NCI-H82 treated with DMSO at 0.1 percent for 48 hours (cell line): Measurements from ENCODE around the gene MSX1.

Experiments
- DNase-seq: peaks from one replicate; lab custom pipeline; 2025; ENCODE audit not compliant: unreplicated experiment; lab: John Stamatoyannopoulos, UW

Gene MSX1

DNA sequence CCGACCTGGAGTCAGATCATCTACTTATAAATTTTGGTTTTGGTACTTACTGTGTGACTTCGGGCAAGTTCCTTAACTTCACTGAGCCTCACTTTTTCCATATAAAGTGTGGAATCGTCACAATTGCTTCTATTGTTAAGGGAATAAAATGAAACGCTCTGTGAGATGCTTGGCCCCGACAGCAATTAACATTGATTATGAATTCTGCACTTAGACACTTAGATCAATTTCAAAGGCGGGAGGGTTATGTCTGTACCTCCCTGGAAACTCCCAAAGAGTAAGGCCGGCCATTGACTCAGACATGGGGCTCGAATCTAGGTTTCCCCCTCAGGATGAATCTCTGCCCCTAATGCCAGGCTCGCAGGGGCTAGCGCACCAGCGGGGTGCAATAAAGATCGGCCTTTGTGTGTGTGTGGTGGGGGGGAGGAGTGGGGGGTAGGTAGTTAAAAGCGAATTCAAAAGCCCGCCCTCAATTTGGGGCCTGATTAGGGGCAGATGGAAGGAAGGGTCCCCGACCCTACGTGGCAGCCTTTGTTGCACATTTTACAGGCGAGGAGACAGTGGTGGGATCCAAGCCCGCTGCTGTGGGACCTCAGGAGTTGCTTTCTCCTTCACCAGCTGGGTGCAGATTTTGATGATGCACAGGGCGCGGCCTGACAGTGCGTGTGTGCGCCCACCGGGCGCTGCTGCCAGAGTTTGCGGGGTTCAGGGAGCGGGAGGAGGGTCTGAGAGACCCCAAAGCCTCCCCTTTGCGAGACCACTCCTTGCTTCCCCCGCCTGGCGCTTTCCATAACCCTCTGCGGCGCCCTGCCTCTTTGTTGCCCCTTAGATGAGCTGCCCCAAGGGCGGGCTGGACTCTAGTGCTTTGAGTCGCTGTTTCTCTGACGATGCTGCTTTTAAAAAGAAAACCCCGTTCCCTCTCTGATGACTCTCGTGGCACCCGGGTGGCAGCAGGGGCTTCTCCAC is 9.6 kb downstream of the MSX1 start:
- DNase-seq: no peak

DNA sequence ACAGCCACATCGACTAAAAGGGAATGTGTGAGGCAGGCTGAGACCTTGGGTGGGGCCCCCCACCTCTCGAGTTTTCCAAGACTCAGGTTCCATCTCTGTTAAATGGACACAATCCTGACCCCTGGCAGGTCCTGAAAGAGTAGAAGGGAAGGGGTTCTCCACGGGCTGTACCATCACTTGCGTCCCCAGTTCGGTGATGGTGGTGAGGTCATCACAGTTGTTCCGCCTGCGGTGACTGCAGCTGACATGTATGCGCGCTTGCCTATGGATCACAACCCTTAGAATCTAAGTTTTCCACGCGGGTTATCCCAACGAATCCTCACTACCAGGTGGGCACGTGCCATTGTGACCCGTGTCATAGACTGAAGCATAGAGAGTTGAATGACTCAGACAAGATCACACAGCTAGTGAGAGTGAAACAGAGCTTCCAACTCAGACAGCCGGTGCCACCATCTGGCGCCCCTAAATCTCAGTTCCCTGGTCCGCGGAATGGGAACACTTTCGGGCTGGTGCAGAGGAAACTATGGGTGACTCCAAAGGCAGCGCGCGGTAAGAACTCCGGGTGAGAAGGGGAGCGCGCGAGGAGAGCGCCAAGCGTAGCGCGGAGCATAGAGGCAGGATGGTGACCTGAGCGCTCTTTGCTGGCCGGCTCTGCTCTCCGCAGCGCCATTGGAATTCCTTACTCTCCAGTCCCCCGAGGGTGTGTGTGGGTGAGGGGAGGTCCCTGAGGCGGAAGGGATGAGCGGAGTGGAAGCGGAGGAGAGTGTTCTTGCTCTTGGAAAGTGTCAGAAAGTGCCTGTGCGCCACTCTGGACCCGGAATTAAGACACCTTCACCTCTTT is 10.5 kb downstream of the MSX1 start:
- DNase-seq: no peak

DNA sequence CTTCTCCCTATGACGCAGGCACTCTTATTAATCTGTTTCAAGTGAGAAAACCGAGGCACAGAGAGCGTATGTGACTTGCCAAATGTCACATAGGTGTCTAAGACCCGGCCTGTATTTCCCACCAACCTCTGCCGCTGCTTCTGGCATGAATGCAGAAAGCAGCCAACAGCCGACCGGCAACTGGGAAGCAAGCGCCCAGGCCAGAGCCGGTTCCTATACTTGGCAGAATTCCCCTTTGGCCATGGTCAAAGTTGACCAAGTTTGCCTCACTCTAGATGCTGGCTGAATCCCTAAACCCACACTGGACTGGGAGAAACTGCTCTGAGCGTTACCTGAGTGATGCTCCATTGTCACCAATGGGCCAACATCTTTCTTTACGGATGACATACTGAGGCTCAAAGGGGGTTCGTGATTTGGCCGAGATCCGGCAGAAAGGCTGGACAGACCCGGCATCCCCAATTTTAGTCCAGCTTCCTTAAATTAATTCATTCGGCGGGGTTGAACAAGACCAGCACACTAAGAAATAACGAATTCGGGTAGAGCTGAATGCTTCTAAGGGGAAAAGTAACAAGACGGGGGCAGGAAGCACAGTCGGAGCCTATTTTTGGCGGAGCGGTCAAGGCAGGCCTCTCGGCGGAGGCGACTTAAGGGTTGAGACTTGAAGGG is 11.2 kb downstream of the MSX1 start:
- DNase-seq: no peak

DNA sequence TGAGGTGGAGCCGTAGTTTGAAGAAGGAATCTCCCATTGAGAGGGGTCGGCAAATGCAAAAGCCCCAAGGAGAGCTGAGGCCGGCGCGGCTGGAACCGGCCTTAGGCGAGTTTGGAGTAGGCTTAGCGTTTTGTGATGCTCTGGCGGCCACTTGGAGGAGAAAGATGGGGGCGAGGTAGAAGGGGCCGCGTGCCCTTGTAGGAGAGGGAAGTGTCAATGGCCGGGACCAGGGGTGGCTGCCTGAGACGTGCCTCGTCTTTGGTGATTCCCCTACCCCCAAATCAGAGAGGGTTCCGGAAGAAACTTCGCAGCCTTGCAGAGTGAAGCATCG is 11.7 kb downstream of the MSX1 start:
- no peak for DNase-seq

DNA sequence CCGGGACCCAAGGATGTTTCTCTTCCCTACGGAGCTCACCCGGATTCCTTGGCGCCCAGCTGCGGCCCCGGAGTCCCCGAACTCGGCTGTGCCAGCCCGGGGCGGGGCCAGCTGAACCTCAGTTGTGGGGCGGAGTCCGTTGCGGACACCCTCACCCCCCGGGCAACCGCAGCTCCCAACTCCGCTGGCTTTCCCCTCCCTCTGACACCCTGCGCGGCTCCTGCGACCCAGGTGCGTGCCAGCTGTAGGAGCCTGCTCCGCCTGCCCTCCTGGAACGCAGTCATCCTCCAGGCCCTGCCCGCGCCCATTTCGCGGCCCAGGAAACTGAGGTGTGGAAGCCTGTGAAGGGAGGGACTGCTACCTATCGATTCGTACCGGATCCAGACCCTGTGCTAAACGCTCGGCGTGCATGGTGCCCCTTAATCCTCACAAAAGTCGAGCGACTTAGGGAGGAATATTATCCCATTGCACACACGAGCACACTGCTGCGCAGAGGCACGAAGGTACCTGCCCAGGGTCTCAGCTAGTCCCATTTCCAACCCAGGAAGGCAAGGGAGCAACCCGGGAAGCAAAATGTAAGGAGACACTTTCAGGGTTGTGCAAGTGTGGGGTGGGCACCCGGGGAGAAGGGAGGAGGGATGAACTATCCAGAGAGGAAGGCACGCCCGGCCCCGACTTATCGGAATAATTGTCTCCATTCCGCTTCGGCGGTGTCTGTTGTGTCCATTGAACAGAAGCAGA is 12.3 kb downstream of the MSX1 start:
- DNase-seq: no peak

DNA sequence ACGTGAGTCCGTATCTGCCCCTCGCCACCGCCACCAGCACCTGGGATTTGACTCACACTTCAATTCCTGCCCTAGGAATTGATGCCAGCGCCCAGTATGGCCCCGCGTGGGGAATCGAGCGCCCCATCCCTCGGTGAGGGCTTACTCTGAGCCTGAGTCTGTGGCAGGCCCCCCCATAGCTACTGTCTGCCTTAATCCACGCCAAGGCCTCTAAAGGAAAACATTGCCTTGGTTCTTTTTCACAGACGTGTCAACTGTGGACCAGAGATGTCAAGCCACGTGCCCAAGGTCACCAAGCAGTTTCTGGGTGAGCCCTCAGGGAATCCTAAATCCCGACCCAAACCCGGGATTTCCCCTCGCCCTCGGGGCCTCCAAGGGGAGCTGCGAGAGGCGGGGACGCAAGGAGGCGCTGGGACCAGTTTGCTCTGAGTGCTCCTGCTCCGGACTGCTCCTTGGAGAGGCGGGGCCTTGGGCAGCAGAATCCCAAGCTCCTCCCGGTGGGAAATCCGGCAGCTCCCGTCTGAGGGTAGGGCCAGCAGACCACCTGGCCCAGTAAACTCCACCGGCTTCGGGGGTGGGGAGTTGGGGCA is 12.9 kb downstream of the MSX1 start:
- DNase-seq: no peak

DNA sequence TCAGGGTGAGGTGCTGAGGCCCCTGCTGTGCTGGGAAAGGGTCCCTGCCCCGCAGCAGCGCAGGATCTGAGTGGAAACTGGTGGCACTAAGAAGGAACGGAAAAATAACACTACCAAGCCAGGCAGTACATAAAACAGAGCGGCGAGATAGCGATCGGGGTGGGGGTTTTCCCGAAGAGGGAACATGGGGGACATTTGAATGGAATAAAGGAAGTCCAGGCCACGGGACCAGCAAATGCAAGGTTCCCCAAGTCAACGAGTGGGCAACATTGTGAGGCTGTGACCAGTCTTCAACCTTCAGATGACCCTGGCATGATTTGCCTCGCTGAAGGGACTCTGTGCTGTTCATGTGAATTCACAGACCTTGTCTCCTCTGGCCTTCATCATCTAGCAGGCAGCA is 13.7 kb downstream of the MSX1 start:
- no peak for DNase-seq

DNA sequence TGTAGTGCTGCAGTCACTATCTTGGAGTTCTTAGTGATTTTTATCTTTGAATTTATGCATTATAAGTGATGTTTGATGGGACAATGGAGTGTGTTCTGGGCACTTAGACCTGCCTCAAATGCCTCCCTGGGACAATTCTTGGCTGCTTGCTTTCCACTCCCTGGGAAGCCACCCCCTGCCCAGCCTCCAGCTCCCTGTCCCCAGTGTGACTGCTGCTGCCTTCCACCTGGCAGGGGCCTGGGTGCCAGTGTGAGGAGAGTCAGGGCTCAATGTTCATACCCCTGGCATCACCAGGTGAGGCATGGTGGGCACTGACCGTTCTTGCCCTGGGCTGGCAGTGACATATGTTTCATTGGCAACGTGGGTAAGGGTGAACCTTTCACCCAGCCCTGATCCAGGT is 14.8 kb downstream of the MSX1 start:
- DNase-seq: no peak

DNA sequence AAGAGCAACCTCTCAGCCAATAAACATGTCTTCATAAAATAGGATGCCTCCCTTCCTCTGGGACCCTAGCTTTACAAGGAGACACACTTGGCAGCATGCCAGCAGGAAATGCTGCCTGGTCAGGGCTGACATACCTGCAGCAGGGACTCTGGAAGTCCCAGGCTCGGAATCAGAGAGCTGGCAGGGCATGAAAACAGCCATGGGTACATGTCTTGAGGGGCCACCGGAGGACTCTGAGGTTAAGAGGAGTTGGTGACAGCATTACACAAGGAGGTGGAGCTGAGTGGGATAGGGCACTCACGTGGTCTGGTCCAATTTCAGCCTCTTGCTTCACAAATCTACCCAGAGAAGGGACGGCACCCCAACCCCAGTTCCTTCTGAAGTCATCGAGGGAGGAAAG is 15.7 kb downstream of the MSX1 start:
- DNase-seq: no peak

DNA sequence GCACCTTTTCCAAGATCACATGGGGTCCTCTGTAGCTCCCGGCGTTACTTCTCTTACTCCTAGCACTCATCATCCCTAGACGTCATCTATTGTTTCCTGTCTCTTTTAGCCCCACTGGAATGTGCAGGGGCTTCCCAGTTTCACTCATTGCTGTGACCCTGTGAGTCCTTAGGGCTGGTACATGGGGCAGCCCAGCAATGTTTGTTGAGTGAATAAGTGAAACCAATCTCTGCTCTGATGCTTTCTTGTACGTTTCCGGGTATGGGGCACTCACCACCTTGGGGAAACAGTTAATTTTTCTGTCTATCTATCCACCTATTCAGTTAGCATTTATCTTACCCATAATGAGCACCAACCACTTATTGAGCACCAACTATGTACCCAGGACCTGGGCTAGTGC is 16.1 kb downstream of the MSX1 start:
- no peak for DNase-seq

DNA sequence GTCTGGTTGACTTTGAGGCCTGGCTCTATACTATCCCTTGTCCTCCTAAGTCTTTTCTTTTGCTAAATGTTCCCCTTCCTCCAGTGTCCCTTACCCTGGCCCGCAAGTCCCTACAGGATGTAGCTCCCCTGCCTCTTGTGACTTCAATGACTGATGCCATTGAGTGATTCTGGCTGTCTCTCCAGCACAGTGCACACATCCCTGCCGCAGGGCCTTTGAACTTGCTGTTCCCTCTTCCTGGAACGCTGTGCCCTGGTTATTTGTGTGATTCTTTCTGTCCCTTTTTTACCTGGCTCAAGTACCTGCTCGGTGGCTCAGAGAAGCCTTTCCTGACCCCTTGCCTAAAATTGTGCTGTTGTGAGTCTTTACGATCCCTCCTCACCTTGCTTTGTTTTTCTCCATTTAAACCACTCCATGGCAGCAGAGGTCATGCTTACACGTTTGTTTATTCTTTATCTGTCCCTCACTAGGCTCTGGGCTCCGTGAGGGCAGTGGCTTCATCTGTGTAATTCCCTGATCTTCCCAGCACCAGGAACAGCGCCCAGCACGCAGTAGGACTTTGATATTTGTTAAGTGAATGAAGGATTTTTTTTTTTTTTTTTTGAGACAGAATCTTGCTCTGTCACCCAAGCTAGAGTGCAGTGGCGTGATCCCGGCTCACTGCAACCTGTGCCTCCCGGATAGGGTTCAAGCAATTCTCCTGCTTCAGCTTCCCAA is 17.6 kb downstream of the MSX1 start:
- DNase-seq: no peak

DNA sequence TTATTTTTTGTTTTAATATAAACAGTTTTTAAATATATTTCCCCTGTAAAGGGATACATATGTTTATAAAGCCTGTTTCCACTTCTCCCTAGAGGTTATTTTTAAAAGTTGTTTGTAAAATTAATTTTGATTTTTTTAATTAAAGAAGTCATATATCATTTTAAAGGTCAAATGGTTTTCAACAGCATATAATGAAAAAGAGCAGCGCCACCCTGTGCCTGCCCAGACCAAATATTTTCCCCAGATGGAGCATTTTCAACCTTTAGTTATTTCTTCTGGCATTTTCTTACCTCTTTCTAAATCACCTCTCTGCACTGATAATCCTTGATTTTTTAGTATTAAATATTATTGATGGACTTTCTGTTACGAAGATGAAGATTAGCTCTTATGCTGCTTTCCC is 21.0 kb downstream of the MSX1 start:
- no peak for DNase-seq

DNA sequence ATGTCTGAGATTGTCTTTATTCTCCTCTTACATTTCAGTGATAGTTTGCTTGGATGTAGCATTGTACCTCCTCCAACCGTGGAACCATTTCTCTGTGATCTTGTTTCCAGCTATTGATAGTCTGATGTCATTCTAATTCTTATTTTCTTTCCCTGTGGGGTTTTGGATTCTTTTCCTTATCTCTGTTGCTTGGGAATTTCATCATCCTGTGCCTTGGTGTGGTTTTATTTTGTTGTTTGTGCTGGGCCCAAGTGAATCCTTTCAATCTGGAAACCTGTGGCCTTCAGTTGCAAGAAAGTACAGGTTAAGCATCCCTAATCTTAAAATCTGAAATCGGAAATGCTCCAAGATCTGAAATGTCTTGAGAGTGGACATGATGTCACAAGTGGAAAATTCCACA is 22.0 kb downstream of the MSX1 start:
- DNase-seq: no peak

DNA sequence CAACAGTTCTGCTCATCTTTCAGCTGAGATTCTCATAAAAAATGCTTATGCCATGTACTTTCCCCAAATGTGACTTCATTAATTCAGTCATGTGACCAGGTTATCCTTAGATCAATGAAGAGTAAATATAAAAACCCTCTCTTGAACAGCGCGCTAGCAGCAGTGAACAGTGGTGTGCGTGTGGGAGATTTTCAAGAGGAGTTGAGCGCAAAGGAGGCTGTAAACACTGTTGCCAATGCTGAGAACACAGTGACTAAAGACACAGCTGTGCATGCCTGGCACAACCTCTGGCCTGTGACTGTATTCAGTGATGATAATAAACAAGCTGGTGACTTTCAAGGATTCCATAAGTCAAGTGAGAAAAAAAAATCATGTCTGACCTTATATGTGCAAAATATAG is 25.1 kb downstream of the MSX1 start:
- DNase-seq: no peak

DNA sequence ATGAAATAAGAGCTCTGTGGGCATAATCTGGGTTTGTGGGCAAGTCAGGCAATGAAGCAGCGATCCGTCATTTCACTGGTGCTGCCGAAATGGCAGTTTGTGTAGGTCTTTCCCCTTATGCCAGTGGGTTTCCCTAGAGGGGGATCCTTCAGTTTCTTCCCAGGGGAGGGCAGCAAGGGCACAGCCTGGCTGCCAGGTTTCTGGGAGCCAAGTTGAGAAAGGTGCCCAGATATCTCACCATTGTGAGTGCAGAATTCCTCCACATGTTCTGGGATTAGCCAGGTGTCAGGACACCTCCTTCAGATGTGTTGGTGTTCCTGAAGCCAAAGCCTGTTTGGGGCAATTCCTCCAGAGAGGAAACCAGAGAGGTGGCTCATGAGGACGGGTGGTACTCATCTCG is 28.0 kb downstream of the MSX1 start:
- no peak for DNase-seq

DNA sequence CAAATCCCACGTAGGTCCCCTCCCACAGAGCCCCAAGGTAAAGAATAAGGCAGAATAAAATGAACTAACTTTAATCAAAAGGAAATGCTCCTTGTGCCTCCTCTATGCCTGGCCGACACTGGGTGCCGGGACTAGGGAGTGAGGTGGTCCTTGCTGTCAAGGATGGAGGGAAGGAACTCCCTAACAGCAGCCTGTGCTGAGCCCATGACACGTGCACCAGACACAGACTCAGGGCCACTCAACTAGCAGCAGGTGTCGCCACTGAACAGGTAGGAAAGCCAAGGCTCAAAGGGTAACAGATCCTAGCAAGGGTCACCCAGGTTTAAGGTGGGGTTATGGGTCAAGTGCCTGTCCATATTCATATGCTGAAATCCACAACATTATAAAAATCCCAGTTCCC is 29.2 kb downstream of the MSX1 start:
- no peak for DNase-seq

DNA sequence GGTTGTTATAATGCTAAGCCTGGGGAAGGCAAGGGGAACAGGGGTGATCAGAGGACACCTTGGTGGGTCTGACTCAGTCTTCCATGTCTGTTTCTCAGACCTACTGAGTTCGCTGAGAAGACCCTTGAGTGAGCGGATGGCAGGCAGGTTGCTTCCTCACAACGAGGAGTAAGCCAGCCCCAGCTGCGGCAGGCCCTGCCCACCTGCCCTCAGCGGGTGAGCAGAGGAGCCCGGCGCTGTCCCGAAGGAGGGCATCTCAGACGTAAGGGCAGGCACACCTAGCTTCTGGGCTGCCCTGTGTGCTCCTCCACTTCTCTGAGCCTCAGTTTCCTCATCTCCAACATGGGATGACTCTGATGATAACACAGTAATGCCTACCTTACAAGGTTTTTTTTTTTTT is 30.3 kb downstream of the MSX1 start:
- DNase-seq: no peak

DNA sequence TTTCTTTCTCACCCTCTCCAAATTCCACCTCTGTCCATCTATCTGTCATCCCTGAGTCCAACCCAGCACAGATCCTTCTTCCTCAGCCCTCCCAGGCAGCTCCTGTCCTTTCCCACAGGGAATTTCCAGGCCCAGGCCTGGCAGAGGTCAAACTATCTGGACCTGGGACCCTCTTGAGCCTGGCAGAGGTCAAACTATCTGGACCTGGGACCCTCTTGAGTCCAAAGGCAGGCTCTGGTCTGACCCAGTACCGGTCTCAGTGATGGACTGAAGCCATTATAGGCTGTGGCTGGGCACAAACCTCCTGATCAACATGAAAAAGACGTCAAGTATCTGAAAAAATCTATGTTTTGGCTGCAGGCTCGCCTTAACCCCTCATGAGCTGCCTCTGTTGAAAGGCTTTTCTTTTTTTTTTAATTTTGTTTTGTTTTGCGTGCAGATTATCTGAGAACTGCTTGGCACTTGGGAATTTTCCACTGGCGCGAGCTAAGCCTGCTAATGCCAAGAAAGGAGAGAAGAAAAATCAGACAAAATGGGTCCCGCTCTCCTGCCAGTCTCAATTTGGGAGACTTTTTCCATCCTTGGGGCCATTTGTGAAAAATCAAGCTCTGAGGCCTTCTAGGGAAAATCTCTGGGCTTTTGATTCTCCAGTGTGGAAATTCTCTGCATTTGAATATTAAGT is 31.2 kb downstream of the MSX1 start:
- no peak for DNase-seq

DNA sequence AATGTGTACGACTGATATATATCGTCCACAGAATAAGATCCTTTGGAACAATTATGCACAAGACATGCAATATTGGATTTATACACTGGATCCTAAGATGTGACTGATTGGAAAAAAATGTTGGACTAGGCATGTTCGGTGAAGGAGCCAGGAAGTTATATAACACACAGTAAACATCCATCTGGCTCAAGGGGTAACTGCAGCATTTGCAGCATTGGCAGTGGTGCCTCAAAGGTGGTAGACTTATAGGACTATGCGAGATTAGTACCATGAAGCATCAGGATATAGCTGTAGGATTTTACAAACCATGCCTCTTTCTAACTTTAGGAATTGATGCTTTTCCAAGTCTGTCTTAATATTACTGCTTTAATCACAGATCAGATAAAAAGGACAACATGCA is 34.3 kb downstream of the MSX1 start:
- no peak for DNase-seq
